K562 (cell line): Measurements from ENCODE around the gene TRMU. TPM values are rescaled to one million over a fixed set of nuclear protein-coding genes. Genes with fewer than 3 reads are reported as not detected.
A peak's percentile ranks its signal among the peaks of the same experiment; 100 is the strongest.

Experiments used
- ATAC-seq: fragments of 200-7000 bp; cut with Tn5 transposase; 3 replicates; pipeline ENCODE4 v1.9.1; 2020; ENCODE audit warnings: moderate library complexity
- BruUV-seq: library from RNA; stranded (reverse); fragments of 400-500 nt; replicated peaks from 2 replicates; lab custom pipeline; 2021; lab: Mats Ljungman, UMichigan
- CTCF ChIA-PET: fragments of 300-600 bp; formaldehyde crosslinking; extraction: SDS; loops from one replicate; lab custom pipeline; 2021; ENCODE audit warnings: low intra/inter-chr PET ratio; lab: Yijun Ruan, JAX
- POLR2A ChIA-PET: fragments of 300-600, 350-650 bp; sonication (Branson Sonifier 250); formaldehyde crosslinking; extraction: SDS; loops from one replicate; lab custom pipeline; 2021; ENCODE audit warnings: antibody characterized with exemption, inconsistent platforms; lab: Yijun Ruan, JAX
- DNase-seq, 4 experiments: peaks; one replicate each; pipeline versions ENCODE4 v3.0.0 to v3.0.0-alpha.2; 2011 to 2018; ENCODE audit warnings: low spot score in 3 of 4, mixed read lengths in 3 of 4; ENCODE audit errors: extremely low read depth in 1 of 4
- FAIRE-seq: peaks from 2 replicates; lab custom pipeline; 2011; peaks lifted over from hg19 to GRCh38; lab: Jason Lieb, UNC
- H2AFZ ChIP-seq: 2 replicates; pipeline ENCODE4 v1.6.0; 2011; ENCODE audit warnings: low read depth, low read length, control low read depth, inconsistent platforms
- H3K27ac ChIP-seq: fragments of 200-600 bp; 3 replicates; pipeline ENCODE4 v1.8.0; 2011; ENCODE audit warnings: low read depth, mild to moderate bottlenecking, control low read depth, inconsistent platforms, low read length, moderate library complexity, mixed read lengths; ENCODE audit errors: extremely low read depth
- H3K27me3 ChIP-seq, 2 experiments: fragments of 300-600 bp in 1 of 2; 2 replicates in 1 of 2; 3 replicates in 1 of 2; pipeline versions ENCODE4 v1.6.0 to v1.8.0; 2011; ENCODE audit warnings: inconsistent platforms in 2 of 2, low read length in 2 of 2, mild to moderate bottlenecking in 1 of 2, mixed read lengths in 1 of 2, moderate library complexity in 1 of 2; ENCODE audit not compliant: control insufficient read depth in 2 of 2, insufficient read depth in 2 of 2
- H3K36me3 ChIP-seq: fragments of 300-600 bp; 3 replicates; pipeline ENCODE4 v1.8.0; 2011; ENCODE audit warnings: mild to moderate bottlenecking, low read length, inconsistent platforms; ENCODE audit not compliant: control insufficient read depth, insufficient read depth
- H3K4me1 ChIP-seq, 2 experiments: fragments of 200-600 bp in 1 of 2; replicated peaks in 1 of 2; 2 replicates in 1 of 2; 3 replicates in 1 of 2; pipeline versions ENCODE4 v1.5.1 to v1.8.0; 2011; ENCODE audit warnings: inconsistent platforms in 2 of 2, low read length in 2 of 2, mild to moderate bottlenecking in 1 of 2, mixed read lengths in 1 of 2, moderate library complexity in 1 of 2; ENCODE audit not compliant: control insufficient read depth in 2 of 2, insufficient read depth in 2 of 2
- H3K4me2 ChIP-seq: 2 replicates; pipeline ENCODE4 v1.6.1; 2011; ENCODE audit warnings: low read length, control low read depth, inconsistent platforms, mixed read lengths; ENCODE audit not compliant: insufficient read depth
- H3K4me3 ChIP-seq: fragments of 200-600 bp; sonication (generic), shearing (Covaris generic); 2 replicates; pipeline ENCODE4 v1.5.1; 2016; ENCODE audit warnings: control low read depth, inconsistent platforms
- H3K79me2 ChIP-seq: fragments of 200-600 bp; 3 replicates; pipeline ENCODE4 v1.8.0; 2011; ENCODE audit warnings: low read length, inconsistent platforms; ENCODE audit not compliant: control insufficient read depth, insufficient read depth
- H3K9ac ChIP-seq, 2 experiments: 2 replicates each; pipeline versions ENCODE4 v1.6.0 to v1.6.1; 2011; ENCODE audit warnings: low read depth in 2 of 2, low read length in 2 of 2, control low read depth in 1 of 2, inconsistent platforms in 1 of 2, mild to moderate bottlenecking in 1 of 2, mixed read lengths in 1 of 2; ENCODE audit not compliant: insufficient read depth in 1 of 2
- H3K9me1 ChIP-seq: one replicate; pipeline ENCODE4 v1.6.0; 2011; ENCODE audit warnings: inconsistent platforms, mild to moderate bottlenecking, low read length, moderate library complexity; ENCODE audit not compliant: control insufficient read depth, insufficient read depth
- H3K9me3 ChIP-seq: replicated peaks from 2 replicates; pipeline ENCODE4 v1.5.1; 2011; ENCODE audit warnings: low read depth, low read length, inconsistent platforms; ENCODE audit not compliant: control insufficient read depth, insufficient read depth
- H4K20me1 ChIP-seq: replicated peaks from 2 replicates; pipeline ENCODE4 v1.6.1; 2011; ENCODE audit warnings: low read length, inconsistent platforms, mixed read lengths; ENCODE audit not compliant: control insufficient read depth, insufficient read depth
- CBX3 ChIP-seq, 2 experiments: IDR thresholded peaks; 1 replicate in 1 of 2; 2 replicates in 1 of 2; pipeline ENCODE4 v1.6.1; 2012; ENCODE audit warnings: inconsistent platforms in 2 of 2, low read length in 2 of 2, borderline replicate concordance in 1 of 2, control low read depth in 1 of 2
- CEBPB ChIP-seq: fragments of 450-650 bp; IDR thresholded peaks from 2 replicates; pipeline ENCODE4 v1.6.1; 2016; ENCODE audit warnings: missing genetic modification characterization, missing compliant biosample characterization
- ZNF764 ChIP-seq: fragments of 250-450 bp; sonication (Bioruptor Pico); IDR thresholded peaks from 2 replicates; pipeline ENCODE4 v1.4.0; 2020; ENCODE audit warnings: low read depth, mild to moderate bottlenecking, moderate library complexity
- WGBS: fragments of 100-300 bp; shearing (Covaris generic); methylation state at CpG from one replicate; pipeline ENCODE4 v1.1.6; 2016; ENCODE audit warnings: low coverage, mixed read lengths; ENCODE audit not compliant: insufficient coverage; ENCODE audit errors: missing lambda C conversion rate; 5-methylcytosine and 5-hydroxymethylcytosine counted together
- in situ Hi-C: fragments of 300-500 bp; cut with MboI; formaldehyde crosslinking; loops from 4 replicates; pipeline ENCODE4 v1.15.0; 2018; ENCODE audit warnings: inconsistent platforms, mixed read lengths
- intact Hi-C: fragments of 100-400 bp; cut with micrococcal nuclease; formaldehyde crosslinking; loops from 2 replicates; pipeline ENCODE4 v1.14.2; 2022
- polyA plus RNA-seq, 8 experiments: library from polyadenylated mRNA; depleted of rRNA in 4 of 8; stranded (reverse) in 5 of 8; unstranded in 3 of 8; fragments of >200 nt; fragmentation: Nextera tagmentation in 2 of 8; fragmentation: Illumina TruSeq in 1 of 8; extraction: Ambion mirVana in 2 of 8; extraction: Trizol in 1 of 8; gene quantifications; 2 replicates each; pipeline versions ENCODE4 v1.2.1 to v1.2.3, GENCODE V29; 2011 to 2014; ENCODE audit warnings: inconsistent platforms in 1 of 8, missing spikeins in 1 of 8
- total RNA-seq, 7 experiments: library from RNA; depleted of rRNA in 6 of 7; stranded (reverse); fragments of >200 nt in 6 of 7; fragmentation: Illumina TruSeq in 2 of 7; extraction: Trizol in 2 of 7; gene quantifications; 2 replicates each; pipeline versions ENCODE4 v1.2.1 to v1.2.3, GENCODE V29; 2011 to 2021; ENCODE audit warnings: low replicate concordance in 1 of 7
- TF ChIP-seq, protein P1 (sequence below), 2 experiments: IDR thresholded peaks; 2 replicates each; pipeline ENCODE4 v1.6.1; 2012; ENCODE audit warnings: improper control_type of control experiment in 2 of 2, low read depth in 2 of 2, low read length in 2 of 2, borderline replicate concordance in 1 of 2

Gene TRMU
- total and polyA plus RNA-seq, 9 of the 15 experiments (the other 6 are each of a cell fraction or from before 2014, with no cell fraction given), result 2.3 to 49.9 (median 35.3) TPM

DNA sequence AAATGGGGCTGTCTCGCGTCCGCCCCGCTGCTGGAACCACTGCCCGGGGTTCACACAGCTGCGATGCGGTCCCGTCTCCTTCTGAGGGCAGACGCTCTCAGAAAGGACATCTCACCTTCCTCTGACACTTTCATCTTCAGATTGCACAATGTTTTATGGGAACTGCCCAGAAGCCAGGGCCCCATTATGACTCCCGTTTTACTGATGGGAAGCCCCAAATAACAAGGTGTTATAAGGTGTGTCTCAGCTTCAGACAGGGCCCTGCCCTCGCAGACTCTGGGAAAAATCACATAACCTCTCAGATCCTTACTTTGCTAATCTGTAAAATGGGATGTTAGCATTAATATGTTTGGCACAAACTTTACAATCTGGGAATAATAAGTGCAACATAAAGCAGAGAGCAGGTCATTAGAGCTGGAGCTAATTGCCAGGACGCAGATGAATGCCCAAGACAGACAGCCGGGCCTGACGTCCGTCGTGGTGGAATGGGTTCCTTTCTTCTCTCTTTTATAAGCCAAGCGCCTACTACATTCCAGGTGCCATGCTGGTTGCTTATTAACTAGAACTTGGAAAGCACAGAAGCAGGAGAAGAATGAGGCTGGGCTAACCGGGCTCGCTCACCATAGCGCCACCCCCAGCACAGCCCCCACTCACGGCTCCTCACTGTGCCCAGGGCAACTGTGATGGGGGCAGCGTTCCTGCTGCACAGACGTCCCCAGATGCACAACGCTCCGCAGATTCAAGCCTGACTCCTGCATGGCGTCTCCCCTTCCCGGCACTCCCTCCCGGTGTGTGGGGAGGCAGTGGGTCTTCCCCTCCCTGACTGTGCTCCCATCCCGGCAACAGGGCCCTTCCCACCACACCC is 43.8 kb downstream of the TRMU start:
- no peaks in the 10 kb centered on the region; the same call in 1 of the 2 replicates for H4K20me1 ChIP-seq
- H3K4me3 ChIP-seq, result no peak overlapping the region
- H3K4me2 ChIP-seq, result no peak overlapping the region
- H3K9me3 ChIP-seq, result no peaks in the 10 kb centered on the region
- no peak overlapping the region for H3K27ac ChIP-seq
- no peak overlapping the region for H3K9ac ChIP-seq
- FAIRE-seq (no peak), DNase-seq (no peak), ATAC-seq (no peak)
- H2AFZ ChIP-seq, result no peak overlapping the region
- BruUV-seq, result no TSS peak
- peaks cover 5 to 48% of the 10 kb centered on the region in 2 experiments; a peak in 3 of 5 replicates for H3K27me3 ChIP-seq
- POLR2A ChIA-PET, result interaction anchor here (0.7 kb wide), 1 partner anchor 383 kb away, joined by 4 read pairs; the partner anchor contains the start of gene TBC1D22A
- WGBS, result 2% methylated on average over 25 of the region's 29 CpGs
- peak; percentile 34; the same call in 1 of the 2 replicates for TF ChIP-seq CEBPB (tag)
- TF ChIP-seq CBX3 (IDR thresholded peaks at IDR 0.05; ENCODE audit: borderline replicate concordance in 1 of 2, low read length in 2 of 2), result no peak
- TF ChIP-seq, protein P1, sequence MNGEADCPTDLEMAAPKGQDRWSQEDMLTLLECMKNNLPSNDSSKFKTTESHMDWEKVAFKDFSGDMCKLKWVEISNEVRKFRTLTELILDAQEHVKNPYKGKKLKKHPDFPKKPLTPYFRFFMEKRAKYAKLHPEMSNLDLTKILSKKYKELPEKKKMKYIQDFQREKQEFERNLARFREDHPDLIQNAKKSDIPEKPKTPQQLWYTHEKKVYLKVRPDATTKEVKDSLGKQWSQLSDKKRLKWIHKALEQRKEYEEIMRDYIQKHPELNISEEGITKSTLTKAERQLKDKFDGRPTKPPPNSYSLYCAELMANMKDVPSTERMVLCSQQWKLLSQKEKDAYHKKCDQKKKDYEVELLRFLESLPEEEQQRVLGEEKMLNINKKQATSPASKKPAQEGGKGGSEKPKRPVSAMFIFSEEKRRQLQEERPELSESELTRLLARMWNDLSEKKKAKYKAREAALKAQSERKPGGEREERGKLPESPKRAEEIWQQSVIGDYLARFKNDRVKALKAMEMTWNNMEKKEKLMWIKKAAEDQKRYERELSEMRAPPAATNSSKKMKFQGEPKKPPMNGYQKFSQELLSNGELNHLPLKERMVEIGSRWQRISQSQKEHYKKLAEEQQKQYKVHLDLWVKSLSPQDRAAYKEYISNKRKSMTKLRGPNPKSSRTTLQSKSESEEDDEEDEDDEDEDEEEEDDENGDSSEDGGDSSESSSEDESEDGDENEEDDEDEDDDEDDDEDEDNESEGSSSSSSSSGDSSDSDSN (IDR thresholded peaks at IDR 0.05; ENCODE audit: borderline replicate concordance in 1 of 2, low read depth in 2 of 2, low read length in 2 of 2), result no peak
- TF ChIP-seq ZNF764, result no peak
- no peaks in the 10 kb centered on the region for H3K79me2 ChIP-seq
- CTCF ChIA-PET, result no interaction called here
- in situ Hi-C loops (no loop called here), intact Hi-C loops (no loop called here)
- H3K36me3 ChIP-seq, result no peaks in the 10 kb centered on the region
- no peaks in the 10 kb centered on the region for H3K9me1 ChIP-seq
- H3K4me1 ChIP-seq, result peaks cover 0 to 12% of the 10 kb centered on the region in 2 experiments; a peak in 2 of 5 replicates
